ENCODE data around the gene HLA-DQA2.
"Not testable (repeated sequence)": the region's sequence is repeated elsewhere in the genome, so short reads cannot be mapped to it uniquely, and the experiment has no call there.

HLA-DQA2 gene

GRCh38 chr6:32741031-32741960 is at the start of gene HLA-DQA2:
TSS of gene HLA-DQA2 (plus strand) at chr6:32741391. CDS start at chr6:32741444, 53 bp downstream.
- no peak for DNase-seq

GRCh38 chr6:32692019-32692418 is 49.2 kb upstream of the HLA-DQA2 start:
- DNase-seq, result no peak

- DNase-seq, result no peak
Observed at GRCh38 chr6:32697031-32697430, 44.2 kb upstream of the HLA-DQA2 start.

DNA sequence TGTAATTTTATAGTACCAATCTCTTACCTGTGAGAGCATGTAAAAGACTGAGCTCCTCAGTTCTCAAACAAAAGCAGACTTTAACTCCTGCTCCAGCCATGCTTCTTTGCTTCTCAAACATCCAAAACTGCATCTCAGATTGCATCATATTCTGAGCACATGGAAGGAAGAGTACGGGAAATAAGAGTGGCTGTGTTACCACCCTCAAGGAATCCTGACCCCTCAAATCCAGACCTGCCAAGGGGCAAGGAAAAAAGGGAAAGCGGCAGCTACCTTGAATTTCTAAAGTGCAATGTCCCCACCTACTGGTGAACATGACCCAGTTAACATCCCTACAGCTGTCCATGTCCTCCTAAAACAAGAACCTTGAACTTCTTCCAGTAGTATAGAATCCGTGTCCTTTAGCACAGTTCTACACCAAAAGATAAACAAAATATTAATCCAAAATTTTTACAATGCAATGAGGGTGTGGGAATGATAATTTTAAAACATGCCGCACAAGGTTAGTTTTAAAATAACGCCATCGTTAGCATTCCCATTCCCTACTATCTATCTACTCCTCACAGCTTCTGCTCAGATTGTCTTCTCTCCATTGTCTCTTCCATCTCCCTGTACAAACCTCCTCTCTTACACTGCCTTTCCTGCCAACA is 40.7 kb upstream of the HLA-DQA2 start:
- DNase-seq, result peak; percentile 21

DNA sequence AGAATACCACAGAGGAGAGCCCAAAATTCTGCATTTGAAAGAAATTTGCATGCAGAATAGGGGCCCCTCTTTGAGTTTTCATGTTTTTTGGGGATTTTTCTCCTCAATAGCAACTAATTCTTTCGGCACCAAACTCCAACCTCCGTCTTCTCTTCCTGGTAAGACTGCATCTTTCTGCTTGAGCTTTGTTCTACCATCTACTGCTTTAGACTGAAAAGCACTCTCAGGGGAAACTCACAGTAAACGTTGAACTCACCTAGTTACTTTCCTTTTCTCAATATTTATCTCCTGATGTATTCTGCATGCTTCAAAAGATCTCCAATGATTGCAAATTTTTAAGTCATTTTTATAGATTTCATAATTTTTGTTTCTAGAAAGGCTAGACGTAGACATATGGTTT is 37.8 kb upstream of the HLA-DQA2 start:
- no peak for DNase-seq

GRCh38 chr6:32705164-32705563 is 36.0 kb upstream of the HLA-DQA2 start:
- DNase-seq, result not testable (repeated sequence)

DNA sequence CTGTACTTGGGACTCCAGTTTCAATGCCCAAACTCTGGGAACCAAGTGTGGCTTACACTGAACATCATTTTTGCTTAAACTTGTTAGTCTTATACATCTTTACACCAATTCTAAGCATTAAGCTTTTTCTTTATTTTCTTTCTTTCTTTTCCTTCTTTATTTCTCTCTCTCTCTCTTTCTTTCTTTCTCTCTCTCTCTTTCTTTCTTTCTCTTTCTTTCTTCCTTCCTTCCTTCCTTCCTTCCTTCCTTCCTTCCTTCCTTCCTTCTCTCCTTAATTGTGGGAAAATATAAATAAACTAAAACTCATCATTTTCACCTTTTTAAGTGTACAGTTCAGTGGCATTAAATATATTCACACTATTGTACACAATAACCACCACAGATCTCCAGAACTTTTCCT is 31.6 kb upstream of the HLA-DQA2 start:
- DNase-seq, result no peak

- DNase-seq, result no peak
Observed at GRCh38 chr6:32713241-32713640, 27.9 kb upstream of the HLA-DQA2 start.

DNA sequence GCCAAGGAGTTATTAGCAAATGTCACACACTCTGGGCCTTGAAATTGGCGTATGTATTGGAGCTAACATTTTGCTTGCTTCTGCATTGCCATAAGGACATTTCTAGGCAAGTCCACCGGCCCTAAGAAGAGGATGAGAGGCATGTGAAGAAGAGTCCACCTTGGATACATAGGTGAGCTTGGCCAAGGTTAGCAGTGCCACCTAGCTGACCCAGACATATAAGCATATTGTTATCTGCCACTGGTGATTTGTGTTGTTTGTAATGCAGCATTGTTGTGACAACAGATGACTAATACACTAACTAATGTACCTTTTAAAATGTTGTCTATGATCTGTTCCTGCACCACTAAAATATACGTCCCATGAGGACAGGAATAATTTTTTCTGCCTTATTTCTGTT is 24.8 kb upstream of the HLA-DQA2 start:
- no peak for DNase-seq

GRCh38 chr6:32718879-32719278 is 22.3 kb upstream of the HLA-DQA2 start:
- DNase-seq, result no peak

DNA sequence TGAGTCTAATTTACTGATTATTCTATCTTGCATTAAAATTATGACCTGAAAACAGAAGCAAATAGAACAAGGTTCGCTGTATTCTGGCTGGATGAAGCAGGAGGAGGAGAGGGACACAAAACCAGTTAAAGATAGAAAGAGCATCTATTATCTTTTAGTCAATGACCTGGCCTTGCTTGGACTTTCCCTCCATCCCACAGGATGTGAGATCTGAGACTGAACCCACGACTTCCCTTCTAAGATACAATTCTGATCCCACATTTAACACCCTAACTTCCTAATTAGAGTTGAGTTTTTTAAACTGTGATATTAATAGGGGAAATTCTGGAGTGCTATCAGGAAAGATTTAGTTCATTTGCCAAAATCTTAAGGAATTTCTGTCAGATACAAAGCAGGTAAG is 3.1 kb upstream of the HLA-DQA2 start:
- DNase-seq, result no peak

DNA sequence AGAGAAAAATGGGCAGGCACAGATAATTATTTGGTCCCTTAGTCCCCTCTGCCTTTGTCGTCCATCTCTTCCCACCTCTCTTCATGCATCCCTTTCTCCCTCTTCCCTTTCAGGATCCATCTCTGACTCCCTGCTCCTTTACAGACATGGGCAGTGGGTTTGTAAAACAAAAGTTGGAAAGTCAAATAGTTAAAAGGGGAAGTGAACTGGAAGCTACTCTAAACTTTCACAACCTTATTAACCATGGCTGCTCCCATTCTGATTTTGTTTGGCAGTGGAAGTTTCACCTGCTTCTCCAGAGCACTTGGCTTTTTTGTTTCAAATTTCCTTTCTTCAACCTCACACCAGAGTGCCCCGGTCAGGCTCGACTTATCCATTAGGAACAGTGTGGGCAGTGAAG is 1.2 kb downstream of the HLA-DQA2 start:
- DNase-seq, result no peak

DNA sequence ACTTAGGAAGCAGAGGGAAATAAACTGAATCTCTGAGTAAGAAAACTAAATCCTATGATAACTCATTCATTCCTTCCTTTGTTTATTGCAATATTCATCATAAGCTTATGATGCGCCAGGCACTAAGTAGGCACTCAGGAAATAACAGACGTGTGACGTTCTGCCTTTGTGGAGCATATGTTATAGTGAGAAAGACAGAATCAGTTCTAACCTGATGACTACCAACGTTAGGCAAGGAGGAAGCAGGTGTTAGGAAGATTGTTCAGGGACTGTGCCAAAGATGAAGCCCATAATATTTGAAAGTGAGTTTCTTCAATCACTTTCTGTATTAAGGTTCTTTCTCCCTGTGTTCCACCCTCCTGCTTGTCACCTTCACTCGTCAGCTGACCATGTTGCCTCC is 3.6 kb downstream of the HLA-DQA2 start:
- DNase-seq, result no peak

GRCh38 chr6:32745649-32746048 is 4.5 kb downstream of the HLA-DQA2 start:
- DNase-seq, result not testable (repeated sequence)

DNA sequence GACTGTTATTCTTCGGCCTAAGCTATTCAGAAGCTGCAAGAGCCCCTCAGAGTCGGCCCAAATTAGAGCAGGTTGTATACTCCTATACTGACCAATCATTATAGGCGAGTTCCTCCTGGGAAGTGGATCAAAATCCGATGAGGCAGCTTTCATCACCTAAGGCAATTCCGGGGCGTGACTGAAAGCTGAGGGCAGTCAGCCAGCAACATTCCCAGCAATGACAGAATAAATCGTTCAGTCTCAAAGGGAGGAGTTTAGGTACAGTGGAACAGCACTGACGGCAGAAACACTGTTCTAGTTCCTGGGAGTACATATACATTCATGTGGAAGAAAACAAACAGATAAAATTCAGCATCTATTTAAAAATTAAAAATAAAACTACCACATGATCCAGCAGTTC is 11.4 kb downstream of the HLA-DQA2 start:
- no peak for DNase-seq

GRCh38 chr6:32759669-32760068 is 18.5 kb downstream of the HLA-DQA2 start:
- no peak for DNase-seq

DNA sequence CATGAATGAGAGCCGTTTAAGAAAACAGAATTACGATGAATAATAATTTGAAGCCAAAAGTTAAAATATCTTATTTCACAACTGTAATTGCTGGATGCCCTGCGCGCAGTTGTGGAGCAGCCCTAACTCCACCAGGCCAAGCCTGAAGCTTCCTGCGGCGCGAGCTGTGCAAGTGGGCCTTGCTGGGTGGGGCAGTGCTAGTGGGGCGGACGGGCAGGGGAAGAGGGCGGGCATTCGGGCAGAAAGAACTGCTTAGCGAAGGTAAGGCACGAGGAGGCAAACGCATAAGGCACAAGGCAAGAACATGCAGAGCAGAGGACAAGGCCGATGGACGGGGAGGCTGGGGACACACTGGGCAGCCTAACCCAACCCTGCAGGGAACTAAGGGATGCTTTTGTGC is 19.9 kb downstream of the HLA-DQA2 start:
- no peak for DNase-seq

- no peak for DNase-seq
Observed at GRCh38 chr6:32761548-32761947, 20.4 kb downstream of the HLA-DQA2 start.

DNA sequence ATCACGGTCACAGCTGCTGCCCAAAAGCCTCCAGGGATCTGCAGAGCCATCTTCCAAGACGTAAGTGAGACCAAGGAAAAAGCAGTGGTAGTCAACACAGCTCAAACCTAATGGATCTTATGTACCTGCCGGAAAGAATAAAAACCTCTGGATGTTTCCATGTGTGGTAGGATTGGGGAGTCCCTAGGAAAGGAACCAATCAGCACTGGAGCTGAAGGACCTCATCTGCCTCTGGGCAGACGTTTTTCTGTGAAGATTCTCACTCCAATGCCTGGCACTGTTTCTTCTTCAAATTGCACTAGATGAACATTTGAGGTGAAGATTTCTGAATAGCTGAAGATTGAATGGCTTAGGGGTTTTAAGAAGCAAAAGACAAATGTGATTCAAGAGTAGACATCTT is 22.2 kb downstream of the HLA-DQA2 start, which contains the start of gene HLA-DQB2:
Gene HLA-DQB2, minus strand, starts transcription at position 112 of the 400 bp plus-strand sequence. Its CDS starts 62 bp downstream, at position 50.
- no peak for DNase-seq

- no peak for DNase-seq
Observed at GRCh38 chr6:32764048-32764447, 22.9 kb downstream of the HLA-DQA2 start.

GRCh38 chr6:32772656-32773055 is 31.5 kb downstream of the HLA-DQA2 start:
- DNase-seq, result no peak

DNA sequence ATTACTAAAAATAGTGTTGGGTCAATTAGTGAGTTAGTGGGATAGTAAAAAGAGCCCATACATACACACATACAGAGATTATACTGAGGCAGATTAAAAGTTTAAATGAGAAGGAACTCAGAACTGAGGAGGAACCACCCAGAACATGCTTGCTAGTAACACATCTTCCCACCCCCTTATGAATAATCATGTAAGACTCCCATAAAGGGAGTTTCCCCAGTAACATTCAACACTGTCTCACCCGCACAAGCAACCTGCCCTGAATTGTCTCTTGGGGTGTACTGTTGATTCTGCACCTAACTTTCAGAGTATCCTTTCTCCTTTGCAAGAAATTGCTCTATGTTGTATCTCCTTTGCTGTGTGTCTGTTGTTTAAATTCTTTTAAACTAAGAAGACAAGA is 33.2 kb downstream of the HLA-DQA2 start:
- DNase-seq, result no peak

- no peak for DNase-seq
Observed at GRCh38 chr6:32775071-32775470, 33.9 kb downstream of the HLA-DQA2 start.

DNA sequence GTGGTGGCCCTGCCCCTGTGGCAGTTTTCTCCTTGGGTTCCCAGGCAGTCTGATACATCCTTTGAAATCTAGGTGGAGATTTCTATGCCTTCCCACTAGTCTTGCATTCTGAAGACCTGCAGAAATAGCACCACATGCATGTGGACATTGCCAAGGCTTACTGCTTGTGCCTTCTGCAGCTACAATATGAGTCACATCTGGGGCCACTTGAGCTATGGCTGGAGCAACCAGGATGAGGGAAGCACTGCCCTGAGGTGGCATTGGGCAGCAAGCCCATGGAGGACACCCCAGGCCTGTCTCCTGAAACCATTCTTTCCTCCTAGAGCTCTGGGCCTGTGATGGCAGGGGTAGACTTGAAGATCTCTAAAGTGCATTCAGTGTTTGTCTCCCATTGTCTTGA is 37.8 kb downstream of the HLA-DQA2 start:
- no peak for DNase-seq
